Smooth muscle cell (in vitro differentiated cells): ENCODE data around the gene C1QL2. TPM values are rescaled to one million over a fixed set of nuclear protein-coding genes. Genes with fewer than 3 reads are reported as not detected.

Experiments used
- DNase-seq: peaks from one replicate; lab custom pipeline; 2025; ENCODE audit not compliant: unreplicated experiment; lab: John Stamatoyannopoulos, UW
- H2AFZ ChIP-seq: fragments of 200-600 bp; sonication (generic); 2 replicates; pipeline ENCODE4 v1.6.0; 2016; ENCODE audit warnings: antibody characterized with exemption, low read depth, mild to moderate bottlenecking
- H3F3A ChIP-seq: fragments of 200-600 bp; sonication (generic); 2 replicates; pipeline ENCODE4 v1.6.0; 2017; ENCODE audit warnings: antibody characterized with exemption, low read depth
- H3K27ac ChIP-seq: fragments of 200-600 bp; sonication (generic); 2 replicates; pipeline ENCODE4 v1.5.1; 2016; ENCODE audit warnings: low read depth, mild to moderate bottlenecking
- H3K27me3 ChIP-seq: fragments of 200-600 bp; sonication (generic); 2 replicates; pipeline ENCODE4 v1.6.1; 2016; ENCODE audit warnings: low read depth, mild to moderate bottlenecking
- H3K36me3 ChIP-seq: fragments of 200-600 bp; sonication (generic); 2 replicates; pipeline ENCODE4 v1.5.1; 2016; ENCODE audit warnings: low read depth
- H3K4me1 ChIP-seq: fragments of 200-600 bp; sonication (generic); 2 replicates; pipeline ENCODE4 v1.5.1; 2016; ENCODE audit warnings: low read depth
- H3K4me2 ChIP-seq: fragments of 200-600 bp; sonication (generic); 2 replicates; pipeline ENCODE4 v1.6.0; 2016; ENCODE audit warnings: mild to moderate bottlenecking
- H3K4me3 ChIP-seq: fragments of 200-600 bp; sonication (generic); 2 replicates; pipeline ENCODE4 v1.5.1; 2016; ENCODE audit warnings: mild to moderate bottlenecking
- H3K79me2 ChIP-seq: fragments of 200-600 bp; sonication (generic); 2 replicates; pipeline ENCODE4 v1.6.0; 2016; ENCODE audit warnings: low read depth, mild to moderate bottlenecking
- H3K9ac ChIP-seq: fragments of 200-600 bp; sonication (generic); 2 replicates; pipeline ENCODE4 v1.6.0; 2016; ENCODE audit warnings: low read depth
- H3K9me3 ChIP-seq: fragments of 200-600 bp; sonication (generic); replicated peaks from 2 replicates; pipeline ENCODE4 v1.5.1; 2016; ENCODE audit warnings: low read depth
- H4K20me1 ChIP-seq: fragments of 200-600 bp; sonication (generic); 2 replicates; pipeline ENCODE4 v1.6.0; 2016; ENCODE audit warnings: low read depth
- WGBS: methylation state at CpG from one replicate; pipeline ENCODE4 v1.1.7; 2016; ENCODE audit warnings: low lambda C conversion rate; 5-methylcytosine and 5-hydroxymethylcytosine counted together
- polyA plus RNA-seq: library from polyadenylated mRNA; unstranded; fragments of >200 nt; fragmentation: Nextera tagmentation; extraction: Ambion mirVana; gene quantifications from 2 replicates; pipeline ENCODE4 v1.2.1, GENCODE V29; 2016
- total RNA-seq: library from RNA; depleted of rRNA; stranded (reverse); fragments of >200 nt; gene quantifications from 2 replicates; pipeline ENCODE4 v1.2.3, GENCODE V29; 2014
- TF ChIP-seq, protein P1 (sequence below): fragments of 200-600 bp; sonication (generic); IDR thresholded peaks from 2 replicates; pipeline ENCODE4 v1.5.1; 2017; ENCODE audit warnings: borderline replicate concordance, mild to moderate bottlenecking, antibody characterized with exemption; ENCODE audit not compliant: insufficient read depth, poor library complexity, severe bottlenecking

Gene C1QL2
- total and polyA plus RNA-seq, 2 experiments from 2014 or later: not detected

DNA sequence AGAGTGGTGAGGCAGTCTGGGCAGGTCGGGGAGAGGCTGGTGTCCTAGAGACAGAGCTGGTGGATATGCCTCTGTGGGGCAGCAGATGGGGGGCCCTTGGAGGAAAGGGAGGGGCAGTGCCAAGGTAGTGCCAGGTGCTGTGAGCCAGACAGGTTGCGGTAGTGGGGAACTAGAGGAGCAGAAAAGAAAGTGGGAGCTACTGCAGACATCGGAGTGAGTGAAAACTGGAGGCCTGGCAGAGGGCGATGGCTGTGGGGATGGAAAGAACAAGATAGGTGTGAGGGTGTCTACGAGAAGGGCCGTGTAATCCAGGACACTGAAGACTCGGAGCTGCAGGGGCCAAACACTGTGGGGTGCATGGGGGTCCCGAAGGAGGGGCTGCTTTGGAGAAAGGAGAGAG is 21.7 kb downstream of the C1QL2 start:
- Histone ChIP-seq H3K9me3 (no peaks in the 10 kb centered on the region), H3K79me2 (no peaks in the 10 kb centered on the region), H4K20me1 (no peaks in the 10 kb centered on the region), H3K4me2 (no peak overlapping the region), H2AFZ (no peak overlapping the region), H3F3A (no peaks in the 10 kb centered on the region), H3K36me3 (no peaks in the 10 kb centered on the region), H3K4me3 (no peak overlapping the region), H3K4me1 (no peaks in the 10 kb centered on the region), H3K9ac (no peak overlapping the region), H3K27ac (no peak overlapping the region), H3K27me3 (peaks cover 12% of the 10 kb centered on the region)
- DNase-seq: no peak
- TF ChIP-seq, protein P1, sequence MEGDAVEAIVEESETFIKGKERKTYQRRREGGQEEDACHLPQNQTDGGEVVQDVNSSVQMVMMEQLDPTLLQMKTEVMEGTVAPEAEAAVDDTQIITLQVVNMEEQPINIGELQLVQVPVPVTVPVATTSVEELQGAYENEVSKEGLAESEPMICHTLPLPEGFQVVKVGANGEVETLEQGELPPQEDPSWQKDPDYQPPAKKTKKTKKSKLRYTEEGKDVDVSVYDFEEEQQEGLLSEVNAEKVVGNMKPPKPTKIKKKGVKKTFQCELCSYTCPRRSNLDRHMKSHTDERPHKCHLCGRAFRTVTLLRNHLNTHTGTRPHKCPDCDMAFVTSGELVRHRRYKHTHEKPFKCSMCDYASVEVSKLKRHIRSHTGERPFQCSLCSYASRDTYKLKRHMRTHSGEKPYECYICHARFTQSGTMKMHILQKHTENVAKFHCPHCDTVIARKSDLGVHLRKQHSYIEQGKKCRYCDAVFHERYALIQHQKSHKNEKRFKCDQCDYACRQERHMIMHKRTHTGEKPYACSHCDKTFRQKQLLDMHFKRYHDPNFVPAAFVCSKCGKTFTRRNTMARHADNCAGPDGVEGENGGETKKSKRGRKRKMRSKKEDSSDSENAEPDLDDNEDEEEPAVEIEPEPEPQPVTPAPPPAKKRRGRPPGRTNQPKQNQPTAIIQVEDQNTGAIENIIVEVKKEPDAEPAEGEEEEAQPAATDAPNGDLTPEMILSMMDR: no peak
- WGBS: 91% methylated on average over 8 of the region's 8 CpGs

GRCh38 chr2:119136093-119136492 is 22.5 kb downstream of the C1QL2 start:
- H3K27me3 ChIP-seq: peaks cover 14% of the 10 kb centered on the region

GRCh38 chr2:119134775-119135174 is 23.8 kb downstream of the C1QL2 start:
- Histone ChIP-seq H3K27ac (no peak overlapping the region), H3K4me3 (no peak overlapping the region), H3K9me3 (no peaks in the 10 kb centered on the region), H2AFZ (no peak overlapping the region), H3K36me3 (no peaks in the 10 kb centered on the region), H3K9ac (no peak overlapping the region), H3K4me2 (no peak overlapping the region), H3F3A (no peaks in the 10 kb centered on the region), H3K4me1 (no peaks in the 10 kb centered on the region), H3K79me2 (no peaks in the 10 kb centered on the region), H3K27me3 (peaks cover 12% of the 10 kb centered on the region), H4K20me1 (no peaks in the 10 kb centered on the region)
- no peak for DNase-seq
- 81% methylated on average over 10 of the region's 10 CpGs for WGBS
- TF ChIP-seq, protein P1: no peak

More at GRCh38 chr2:119136093-119136492, 22.5 kb downstream of the C1QL2 start:
- H3K79me2 ChIP-seq: no peaks in the 10 kb centered on the region
- no peaks in the 10 kb centered on the region for H3K9me3 ChIP-seq
- no peak overlapping the region for H2AFZ ChIP-seq
- 72% methylated on average over 7 of the region's 7 CpGs for WGBS
- no peak overlapping the region for H3K9ac ChIP-seq
- H3K4me1 ChIP-seq: no peaks in the 10 kb centered on the region
- no peaks in the 10 kb centered on the region for H3F3A ChIP-seq
- no peak overlapping the region for H3K4me3 ChIP-seq
- H3K4me2 ChIP-seq: no peak overlapping the region
- no peaks in the 10 kb centered on the region for H3K36me3 ChIP-seq
- no peaks in the 10 kb centered on the region for H4K20me1 ChIP-seq
- H3K27ac ChIP-seq: no peak overlapping the region
- TF ChIP-seq, protein P1: no peak
- DNase-seq: no peak

GRCh38 chr2:119126650-119127049 is 31.9 kb downstream of the C1QL2 start:
- TF ChIP-seq, protein P1: peak; percentile 59
- Histone ChIP-seq H3K9me3 (no peaks in the 10 kb centered on the region), H3F3A (no peaks in the 10 kb centered on the region), H3K79me2 (no peaks in the 10 kb centered on the region), H3K27ac (no peak overlapping the region), H3K4me3 (no peak overlapping the region), H3K4me1 (no peaks in the 10 kb centered on the region), H3K9ac (no peak overlapping the region), H3K36me3 (no peaks in the 10 kb centered on the region), H3K27me3 (peaks cover 29% of the 10 kb centered on the region), H3K4me2 (no peak overlapping the region), H4K20me1 (no peaks in the 10 kb centered on the region), H2AFZ (no peak overlapping the region)
- 7% methylated on average over 12 of the region's 13 CpGs for WGBS
- DNase-seq: no peak
